Urothelium cell line (cell line): Measurements from ENCODE around the gene DLEC1.
A peak's percentile ranks its signal among the peaks of the same experiment; 100 is the strongest.
"Not testable (repeated sequence)": the region's sequence is repeated elsewhere in the genome, so short reads cannot be mapped to it uniquely, and the experiment has no call there.

Source experiments
- DNase-seq: peaks from one replicate; pipeline ENCODE4 v3.0.0; 2011; ENCODE audit warnings: low spot score, mixed read lengths
- FAIRE-seq: peaks from 2 replicates; lab custom pipeline; 2011; peaks lifted over from hg19 to GRCh38; lab: Jason Lieb, UNC

DLEC1 gene

GRCh38 chr3:38018296-38019266, 20.4 kb upstream of the DLEC1 start:
- no peak for FAIRE-seq

GRCh38 chr3:38019658-38020341, 19.2 kb upstream of the DLEC1 start:
- FAIRE-seq (no peak), DNase-seq (no peak)

More at GRCh38 chr3:38018296-38019266, 20.4 kb upstream of the DLEC1 start:
- DNase-seq, result no peak

GRCh38 chr3:38020342-38020726, 18.7 kb upstream of the DLEC1 start:
- FAIRE-seq (peak; percentile 27), DNase-seq (no peak)

GRCh38 chr3:38021196-38021595, 17.8 kb upstream of the DLEC1 start:
- no peak for DNase-seq
- no peak for FAIRE-seq

- FAIRE-seq (no peak), DNase-seq (no peak)
Measured at GRCh38 chr3:38022301-38022700, 16.7 kb upstream of the DLEC1 start.

- DNase-seq (no peak), FAIRE-seq (no peak)
Measured at GRCh38 chr3:38022896-38023709, 15.9 kb upstream of the DLEC1 start.

GRCh38 chr3:38026856-38027255, 12.2 kb upstream of the DLEC1 start:
- no peak for FAIRE-seq
- DNase-seq, result no peak

GRCh38 chr3:38027466-38028465, 11.2 kb upstream of the DLEC1 start:
- DNase-seq (no peak), FAIRE-seq (no peak)

- no peak for FAIRE-seq
- no peak for DNase-seq
Measured at GRCh38 chr3:38028621-38029361, 10.2 kb upstream of the DLEC1 start.

GRCh38 chr3:38029400-38030125, 9.4 kb upstream of the DLEC1 start, which contains the start of gene PLCD1:
Gene PLCD1, minus strand, starts transcription at chr3:38029642. Its CDS starts 103 bp downstream, at chr3:38029539.
- FAIRE-seq (no peak), DNase-seq (peak; percentile 87)

- FAIRE-seq (peak; percentile 32), DNase-seq (no peak)
Measured at GRCh38 chr3:38030126-38031021, 8.6 kb upstream of the DLEC1 start.

- FAIRE-seq (peak; percentile 73), DNase-seq (peak; percentile 82)
Measured at GRCh38 chr3:38031022-38031994, 7.7 kb upstream of the DLEC1 start.

- DNase-seq (no peak), FAIRE-seq (no peak)
Measured at GRCh38 chr3:38032328-38032865, 6.6 kb upstream of the DLEC1 start.

GRCh38 chr3:38033586-38033985, 5.4 kb upstream of the DLEC1 start:
- not testable (repeated sequence) for DNase-seq, FAIRE-seq

- not testable (repeated sequence) for FAIRE-seq, DNase-seq
Measured at GRCh38 chr3:38034335-38034734, 4.7 kb upstream of the DLEC1 start.

GRCh38 chr3:38036286-38036685, 2.7 kb upstream of the DLEC1 start:
- no peak for DNase-seq
- no peak for FAIRE-seq
